Activated T-cell treated with anti-CD3 and anti-CD28 coated beads, Interleukin-2, amount 50 U/mL, for 48 hours (primary cell): ENCODE results near the gene RPL31.

Experiments
- DNase-seq, 2 experiments: peaks; one replicate each; pipeline ENCODE4 v3.0.0-alpha.2; 2020

The RPL31 gene

DNA sequence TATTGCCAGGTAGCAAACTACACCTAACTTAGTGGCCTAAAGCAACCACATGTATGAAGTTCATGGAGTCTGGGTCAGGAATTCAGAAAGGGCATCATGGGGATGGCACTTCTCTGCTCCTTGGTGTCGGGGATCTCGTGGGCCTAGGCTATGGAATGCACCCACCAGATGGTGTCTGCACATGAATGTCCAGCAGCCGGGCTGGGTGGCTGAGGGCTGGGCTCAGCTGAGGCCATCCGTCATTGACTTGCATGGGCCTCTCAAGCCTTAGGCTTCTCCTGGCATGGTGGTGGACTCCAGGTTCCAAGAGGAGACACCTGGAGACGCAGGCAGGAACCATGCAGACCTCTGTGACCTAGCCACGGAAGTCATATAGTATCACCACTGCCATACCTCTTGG, 26.0 kb upstream of the RPL31 start:
- DNase-seq, result no peak

DNA sequence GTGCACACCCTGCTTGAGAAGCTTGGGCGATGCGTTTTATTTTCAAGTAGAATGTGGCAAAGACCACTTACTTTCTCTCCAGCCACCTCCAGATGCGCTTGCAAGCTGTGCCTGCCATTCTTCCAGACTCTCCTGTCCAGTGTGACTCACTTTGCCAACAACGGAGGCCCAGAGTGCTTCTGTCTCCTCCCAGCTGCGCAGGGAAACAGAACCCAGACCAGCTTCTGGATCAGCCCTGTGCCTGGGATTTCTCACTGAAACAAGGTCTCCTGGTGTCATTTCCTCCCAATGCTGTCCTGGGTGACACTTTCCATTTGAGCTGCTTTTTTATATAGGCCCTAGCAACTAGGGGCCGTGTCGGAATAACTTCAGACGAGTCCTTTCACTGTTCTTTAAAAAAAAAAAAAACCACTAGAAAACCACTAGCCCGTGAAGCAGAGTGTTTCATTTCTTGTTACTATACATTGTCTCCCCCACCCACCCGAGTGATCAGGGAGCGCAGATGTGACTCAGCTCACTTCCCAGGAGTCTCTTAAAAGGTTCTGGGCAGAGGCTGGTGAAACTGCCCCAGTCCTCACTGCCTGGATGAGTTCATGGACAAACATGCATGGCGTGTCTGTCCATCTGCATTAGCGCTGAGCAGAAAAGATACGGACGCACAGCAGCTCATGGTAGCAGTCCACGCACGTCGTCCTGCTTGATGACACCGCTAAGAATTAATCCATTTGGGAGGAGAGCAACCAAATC, 25.3 kb upstream of the RPL31 start:
- DNase-seq, result no peak

DNA sequence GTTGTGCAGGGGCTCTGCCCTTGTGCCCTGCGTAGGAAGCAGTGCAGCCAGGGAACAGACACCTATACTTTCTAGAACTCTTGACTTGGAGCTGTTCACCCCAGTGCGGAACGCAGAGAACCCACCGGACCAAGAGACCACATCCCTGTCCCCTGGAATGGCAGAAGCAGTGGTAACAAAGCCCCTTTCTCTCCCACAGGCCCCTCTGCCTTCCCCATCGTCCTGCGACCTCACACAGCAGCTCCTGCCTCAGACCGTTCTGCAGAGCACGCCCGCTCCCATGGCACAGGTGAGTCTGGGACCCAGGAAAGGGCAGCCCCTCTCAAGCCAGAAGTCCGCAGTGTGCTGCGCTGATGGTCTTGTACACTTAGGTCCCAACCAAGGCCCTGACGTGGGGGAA, 24.6 kb upstream of the RPL31 start:
- DNase-seq, result no peak

DNA sequence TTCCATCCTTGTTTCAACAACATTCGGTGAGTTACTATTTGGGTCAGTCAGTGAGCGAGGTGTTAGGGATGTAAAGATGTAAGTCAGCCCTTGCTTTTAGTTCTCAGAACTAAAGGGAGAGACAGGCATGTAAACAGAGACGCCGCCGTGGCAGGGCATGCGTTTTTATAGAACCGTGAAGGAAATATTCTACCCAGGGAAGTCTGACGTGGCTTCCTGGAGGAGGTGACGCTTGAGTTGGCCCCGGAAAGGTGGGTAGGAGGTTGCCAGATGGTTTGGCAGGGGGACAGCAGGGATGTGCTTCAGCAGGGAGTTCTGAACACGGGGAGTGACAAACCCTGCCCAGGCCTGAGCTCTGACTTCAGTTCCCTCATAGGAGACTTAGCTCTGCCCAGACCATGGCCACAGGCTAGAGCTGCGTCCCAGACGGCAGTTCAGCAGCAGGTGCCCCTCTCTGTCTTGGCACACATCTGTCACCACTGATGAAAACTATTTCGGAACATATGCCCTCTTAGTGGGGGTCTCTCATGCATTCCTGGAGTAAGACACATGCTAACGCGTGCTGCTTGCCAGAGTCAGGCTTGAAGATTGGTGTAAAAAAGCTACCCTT, 23.4 kb upstream of the RPL31 start:
- DNase-seq, result no peak

DNA sequence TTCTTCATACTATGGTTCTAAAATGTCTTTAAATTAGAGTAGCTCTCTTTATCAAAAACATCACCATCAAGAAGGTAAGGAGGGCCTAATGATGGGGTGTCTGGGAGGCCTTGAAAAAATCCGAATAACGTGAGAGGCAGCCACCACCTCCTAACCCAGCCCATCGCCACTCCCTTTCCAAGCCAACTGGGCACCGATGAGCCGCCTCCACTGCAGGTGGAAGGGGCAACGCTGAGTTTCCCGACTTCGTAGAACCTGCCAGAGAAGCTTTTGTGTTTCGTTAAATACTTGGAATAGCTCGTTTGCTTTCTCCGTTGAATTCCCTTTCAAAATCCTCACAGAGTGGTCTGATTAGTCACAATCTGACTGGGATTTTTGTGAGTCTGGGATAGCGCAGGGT, 22.0 kb upstream of the RPL31 start:
- DNase-seq, result no peak

DNA sequence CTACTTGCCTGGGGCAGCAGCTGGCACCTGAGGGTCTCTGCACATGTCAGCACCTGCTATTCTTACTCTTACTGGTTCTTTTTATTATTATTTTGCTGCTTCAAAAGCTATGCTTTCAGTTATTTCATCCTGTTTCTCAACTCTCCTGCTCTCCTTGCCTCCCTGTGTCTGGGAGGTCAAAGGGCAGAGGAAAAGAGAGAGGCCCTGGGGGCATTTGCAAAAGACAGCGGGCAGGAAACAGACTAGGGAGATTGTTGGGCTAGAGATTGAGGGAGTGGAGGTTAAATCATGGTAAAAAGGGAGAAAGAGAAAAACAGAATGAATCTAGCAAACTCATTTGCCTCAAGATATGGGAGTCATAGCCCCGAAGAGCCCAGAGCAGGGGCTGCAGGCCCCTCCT, 21.1 kb upstream of the RPL31 start:
- no peak for DNase-seq

DNA sequence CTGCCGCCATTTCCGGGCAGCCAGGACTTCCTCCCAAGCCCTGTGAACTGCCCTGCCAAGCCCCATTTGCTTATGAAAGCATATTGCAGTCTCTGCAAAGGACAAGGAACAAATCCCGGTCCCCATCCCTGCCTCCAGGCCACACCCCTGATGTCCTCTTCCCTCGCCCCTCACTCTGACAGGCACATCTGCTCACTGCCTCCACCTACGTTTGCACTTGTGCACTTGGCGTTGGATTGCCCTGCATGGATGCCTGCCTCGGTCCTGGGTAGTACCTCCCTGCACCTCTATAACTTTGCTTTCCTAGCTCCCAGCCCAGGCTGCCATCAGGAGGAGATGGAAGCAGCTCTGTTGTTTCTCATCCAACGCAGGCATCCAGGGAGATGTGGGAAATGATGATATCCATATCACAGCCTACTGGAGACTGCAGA, 19.6 kb upstream of the RPL31 start:
- DNase-seq, result no peak

DNA sequence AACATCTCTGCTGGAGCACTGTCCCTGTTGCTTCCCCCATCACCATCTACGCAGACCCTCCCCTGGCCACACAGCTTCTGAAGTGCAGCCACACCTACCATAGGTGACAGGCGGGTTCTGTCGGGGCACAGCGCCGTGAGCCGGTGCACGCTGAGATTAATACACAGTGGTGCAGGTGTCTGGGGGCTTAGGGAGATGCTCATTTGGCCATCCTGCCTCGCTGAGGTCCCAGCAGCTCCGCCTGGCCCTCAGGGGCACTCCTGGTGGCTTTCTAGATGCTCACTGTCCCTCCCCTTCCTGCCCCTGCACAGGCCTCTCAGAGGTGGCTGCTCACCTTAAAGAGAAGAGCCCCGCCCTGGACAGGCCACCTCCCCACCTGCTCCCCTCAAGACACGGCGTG, 18.9 kb upstream of the RPL31 start:
- DNase-seq, result no peak

DNA sequence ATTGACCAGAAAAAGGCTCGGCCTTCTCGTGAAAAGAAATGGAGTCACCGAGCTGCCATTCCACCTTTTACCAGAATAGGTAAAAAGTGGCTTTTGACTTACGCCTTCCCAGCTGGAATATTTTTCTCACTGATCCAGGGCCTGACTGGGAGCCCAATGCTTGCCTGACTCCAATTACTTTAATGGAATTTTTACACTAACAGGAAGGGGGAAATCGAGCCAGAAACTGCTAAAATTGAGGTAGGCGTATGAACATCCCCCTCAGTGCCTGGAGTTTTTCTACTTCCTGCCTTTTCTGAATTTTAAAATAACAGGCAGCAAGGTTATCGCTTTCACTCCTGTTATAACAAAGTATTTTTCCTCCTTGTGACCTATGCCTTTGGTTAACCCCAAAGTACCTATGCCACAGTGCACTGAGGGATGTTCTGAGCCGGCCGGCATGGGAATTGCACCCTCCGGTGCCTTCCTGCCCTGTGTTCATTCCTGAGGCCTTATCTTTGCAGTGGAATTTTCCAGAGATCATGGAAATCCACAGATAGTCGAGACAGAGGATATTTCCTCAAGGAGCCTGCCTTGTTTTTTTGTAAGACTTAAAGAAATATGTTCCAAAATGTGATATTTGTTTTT, 18.3 kb upstream of the RPL31 start:
- DNase-seq, result no peak

DNA sequence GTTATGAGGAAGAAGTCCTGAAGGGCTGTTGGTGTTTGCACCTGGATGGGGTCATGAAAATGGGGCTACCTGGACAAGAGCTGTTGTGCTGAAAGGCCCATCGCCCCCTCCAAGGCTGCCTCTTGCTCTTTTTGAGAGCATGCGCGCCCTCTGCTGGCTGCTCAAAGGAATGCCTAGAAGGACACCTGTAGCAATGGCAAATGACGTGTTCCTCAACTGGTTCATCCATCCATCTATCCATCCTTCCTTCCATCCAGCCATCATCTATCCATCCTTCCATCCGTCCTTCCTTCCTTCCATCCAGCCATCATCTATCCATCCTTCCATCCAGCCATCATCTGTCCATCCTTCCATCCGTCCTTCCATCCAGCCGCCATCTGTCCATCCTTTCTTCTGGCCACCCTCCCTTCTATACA, 17.2 kb upstream of the RPL31 start:
- DNase-seq, result peak; percentile 78 to 81

DNA sequence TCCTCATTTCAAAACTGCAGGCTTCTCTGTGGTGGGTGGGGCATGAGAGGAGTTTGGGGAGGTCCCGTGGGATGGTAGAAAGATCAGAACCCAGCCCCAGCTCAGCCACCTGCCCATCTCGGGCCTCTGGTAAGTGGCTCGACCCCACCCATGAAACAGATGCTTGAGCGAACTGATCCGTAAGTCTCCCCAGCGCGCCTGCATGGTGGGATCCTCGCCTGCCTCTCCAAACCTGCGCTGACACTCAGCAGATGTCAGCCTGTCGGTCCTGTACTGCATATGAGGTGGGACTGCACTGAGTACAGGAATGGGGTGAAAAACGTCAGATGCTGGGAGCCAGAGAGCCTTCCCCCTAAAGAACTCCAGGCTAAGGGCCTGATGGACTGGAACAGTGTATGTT, 15.9 kb upstream of the RPL31 start:
- DNase-seq, result no peak

DNA sequence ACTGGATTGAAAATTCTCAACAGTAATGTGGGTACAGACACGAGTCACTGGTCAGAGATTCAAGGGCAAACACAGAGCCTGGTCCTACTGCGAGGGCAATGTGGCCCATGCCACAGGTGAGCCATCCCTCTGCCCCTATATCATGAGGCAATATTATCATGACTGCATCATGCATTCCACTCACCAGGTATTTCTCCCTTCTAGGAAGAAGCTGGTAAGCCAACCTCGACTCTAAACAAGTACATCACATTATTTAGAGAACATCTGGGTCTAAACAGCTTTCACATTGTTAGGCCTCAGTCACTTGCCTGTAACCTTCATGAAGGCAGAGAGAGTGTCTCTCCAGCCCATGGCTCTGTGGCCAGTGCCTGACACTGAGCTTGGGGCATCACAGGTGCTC, 14.6 kb upstream of the RPL31 start:
- DNase-seq, result no peak

DNA sequence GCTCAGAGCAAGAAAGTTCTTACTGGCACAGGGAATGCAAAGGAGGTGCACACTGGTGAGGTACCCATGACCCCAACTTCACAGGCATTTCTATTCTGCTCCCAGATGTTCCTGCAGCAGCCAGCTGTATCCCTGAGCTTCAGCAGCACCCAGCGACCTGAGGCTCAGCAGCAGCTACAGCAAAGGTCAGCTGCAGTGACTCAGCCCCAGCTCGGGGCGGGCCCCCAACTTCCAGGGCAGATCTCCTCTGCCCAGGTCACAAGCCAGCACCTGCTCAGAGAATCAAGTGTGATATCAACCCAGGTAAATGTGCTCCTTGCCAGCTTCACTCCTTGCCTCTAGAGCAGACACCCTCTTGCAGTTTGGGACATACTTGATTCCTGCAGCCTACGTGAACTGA, 14.1 kb upstream of the RPL31 start:
- DNase-seq, result no peak

DNA sequence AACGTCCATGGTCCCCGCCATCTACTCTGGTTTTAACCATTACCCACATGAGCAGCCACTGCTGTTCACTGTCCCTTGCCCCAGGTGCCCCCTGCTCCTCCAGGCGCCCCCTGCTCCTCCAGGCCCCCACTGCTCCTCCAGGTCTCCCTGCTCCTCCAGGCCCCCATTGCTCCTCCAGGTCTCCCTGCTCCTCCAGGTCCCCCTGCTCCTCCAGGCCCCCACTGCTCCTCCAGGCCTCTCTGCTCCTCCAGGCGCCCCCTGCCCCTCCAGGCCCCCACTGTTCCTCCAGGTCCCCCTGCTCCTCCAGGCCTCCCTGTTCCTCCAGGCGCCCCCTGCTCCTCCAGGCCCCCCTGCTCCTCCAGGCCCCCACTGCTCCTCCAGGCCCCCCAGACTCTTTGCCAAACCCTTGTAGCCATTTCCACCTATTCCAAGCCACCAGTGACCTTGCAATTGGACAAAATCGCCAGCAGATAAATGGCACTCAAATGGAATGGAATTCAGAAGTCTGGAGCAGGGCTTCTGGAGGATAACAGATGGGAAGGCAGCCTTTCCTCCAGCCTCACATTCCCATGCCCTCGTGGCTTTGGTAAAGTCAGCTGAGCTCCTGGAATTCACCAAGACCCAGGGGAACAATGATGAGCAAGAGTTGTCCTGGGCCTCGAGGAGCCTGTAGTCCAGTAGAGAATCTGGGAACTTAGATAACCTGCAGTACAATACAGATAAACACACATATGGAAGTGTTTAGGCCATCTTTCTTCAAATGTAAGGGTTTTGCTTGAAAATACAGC, 13.3 kb upstream of the RPL31 start:
- no peak for DNase-seq

DNA sequence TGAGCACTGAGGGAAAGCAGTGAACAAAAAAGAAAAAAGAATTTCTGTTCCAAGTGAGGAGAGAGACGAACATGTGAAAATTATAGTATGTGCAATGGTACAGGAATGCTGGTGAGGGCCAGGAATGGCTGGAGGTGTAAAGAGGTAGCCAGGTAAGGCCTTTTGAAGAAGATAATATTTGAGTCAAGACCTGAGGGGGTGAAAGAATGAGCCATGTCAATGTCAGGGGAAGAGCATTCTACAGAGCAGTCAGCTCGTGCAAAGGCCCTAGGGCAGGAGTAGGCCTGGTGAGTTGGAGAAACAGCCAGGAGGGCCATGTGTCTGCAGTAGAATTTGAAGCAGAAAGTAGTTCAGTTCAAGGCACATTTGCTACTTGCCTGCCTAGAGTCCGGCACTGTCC, 12.4 kb upstream of the RPL31 start:
- no peak for DNase-seq

DNA sequence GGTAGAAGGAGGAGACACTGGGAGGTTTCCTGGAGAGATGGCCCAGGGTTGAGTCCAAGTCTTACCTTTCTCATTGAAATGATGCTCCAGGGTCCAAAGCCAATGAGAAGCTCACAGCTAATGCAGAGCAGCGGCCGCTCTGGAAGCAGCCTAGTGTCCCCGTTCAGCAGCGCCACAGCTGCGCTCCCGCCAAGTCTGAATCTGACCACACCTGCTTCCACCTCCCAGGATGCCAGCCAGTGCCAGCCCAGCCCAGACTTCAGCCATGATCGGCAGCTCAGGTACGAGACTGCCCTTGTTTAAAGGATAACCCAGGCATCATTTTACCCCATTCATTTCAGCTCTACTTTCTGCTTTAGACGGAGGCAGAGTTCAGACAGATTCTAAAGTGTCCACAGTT, 11.9 kb upstream of the RPL31 start:
- no peak for DNase-seq

DNA sequence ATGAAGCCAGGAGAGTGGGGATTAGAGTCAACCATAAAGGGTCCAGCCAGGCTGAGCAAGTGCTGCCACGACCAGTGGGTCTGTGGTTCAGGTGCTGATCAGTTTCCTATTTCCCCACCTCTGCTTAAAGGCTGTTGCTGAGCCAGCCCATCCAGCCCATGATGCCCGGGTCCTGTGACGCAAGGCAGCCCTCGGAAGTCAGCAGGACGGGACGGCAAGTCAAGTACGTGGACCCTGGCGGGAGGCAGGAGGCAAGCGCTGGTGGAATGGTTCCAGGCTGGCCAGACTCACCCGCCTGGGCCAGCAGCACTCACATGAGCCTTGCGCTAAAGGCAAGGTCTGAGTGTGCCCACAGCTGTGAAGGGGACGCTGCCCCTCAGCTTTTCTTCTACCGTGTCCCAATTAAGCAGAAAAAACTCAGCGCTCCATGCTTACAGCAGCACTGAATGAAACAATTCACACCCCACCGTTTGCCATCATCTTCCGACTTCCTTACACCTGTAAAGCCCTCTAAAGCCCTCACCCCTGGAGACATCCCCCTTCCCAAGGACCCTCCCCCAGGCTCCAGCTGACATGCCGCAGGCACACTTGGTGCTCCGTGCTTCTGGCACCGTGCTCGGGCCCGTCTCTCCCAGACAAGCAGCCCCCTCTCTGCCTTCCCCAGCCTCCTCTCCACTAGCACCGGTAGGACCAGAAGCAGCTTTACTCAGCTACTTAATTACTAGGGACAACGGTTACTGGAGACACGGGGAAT, 11.3 kb upstream of the RPL31 start:
- no peak for DNase-seq

DNA sequence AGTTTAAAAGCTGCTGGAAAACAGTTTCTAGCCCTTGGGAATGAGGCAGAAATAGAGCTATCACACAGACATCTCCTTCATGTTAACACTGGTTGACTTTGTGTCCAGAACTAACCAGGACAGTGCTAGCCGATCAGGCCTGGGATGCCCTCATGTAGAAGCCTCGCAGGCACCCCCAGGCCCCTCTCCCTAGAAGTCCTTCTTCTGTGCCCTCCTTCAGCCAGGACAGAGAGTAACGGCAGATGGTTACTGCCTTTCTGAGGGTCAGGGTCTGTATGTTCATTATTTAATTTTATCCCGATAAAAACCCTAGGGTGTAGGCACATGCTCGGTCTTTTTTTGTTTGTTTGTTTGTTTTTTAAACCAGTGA, 10.7 kb upstream of the RPL31 start:
- no peak for DNase-seq

DNA sequence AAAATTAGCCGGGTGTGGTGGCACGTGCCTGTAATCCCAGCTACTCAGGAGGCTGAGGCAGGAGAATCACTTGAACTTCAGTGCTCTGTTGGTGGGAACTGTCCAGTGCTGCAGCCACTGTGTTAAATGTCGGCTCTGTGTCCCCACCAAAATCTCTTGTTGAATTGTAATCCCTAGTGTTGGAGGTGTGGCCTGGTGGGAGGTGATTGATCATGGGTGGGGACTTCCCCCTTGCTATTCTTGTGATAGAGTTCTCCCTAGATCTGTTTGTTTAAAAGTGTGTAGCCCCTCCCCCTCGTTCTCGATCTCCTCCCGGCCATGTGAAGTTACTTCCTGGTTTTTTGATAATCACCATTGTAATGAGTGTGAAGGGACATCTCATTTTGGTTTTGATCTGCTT, 9.8 kb upstream of the RPL31 start:
- DNase-seq, result no peak

DNA sequence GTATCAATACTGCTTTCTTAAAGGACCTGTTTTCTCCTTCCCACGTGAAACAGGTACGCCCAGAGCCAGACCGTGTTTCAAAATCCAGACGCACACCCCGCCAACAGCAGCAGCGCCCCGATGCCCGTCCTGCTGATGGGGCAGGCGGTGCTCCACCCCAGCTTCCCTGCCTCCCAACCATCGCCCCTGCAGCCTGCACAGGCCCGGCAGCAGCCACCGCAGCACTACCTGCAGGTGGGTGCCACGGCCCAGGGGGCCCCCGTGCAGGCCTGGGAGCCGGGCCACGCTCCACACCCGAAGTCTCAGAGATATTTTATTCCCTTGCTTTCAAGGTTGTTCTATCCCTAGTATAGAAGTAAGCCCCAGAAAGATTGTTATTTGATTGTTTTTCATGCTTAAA, 8.8 kb upstream of the RPL31 start:
- no peak for DNase-seq

DNA sequence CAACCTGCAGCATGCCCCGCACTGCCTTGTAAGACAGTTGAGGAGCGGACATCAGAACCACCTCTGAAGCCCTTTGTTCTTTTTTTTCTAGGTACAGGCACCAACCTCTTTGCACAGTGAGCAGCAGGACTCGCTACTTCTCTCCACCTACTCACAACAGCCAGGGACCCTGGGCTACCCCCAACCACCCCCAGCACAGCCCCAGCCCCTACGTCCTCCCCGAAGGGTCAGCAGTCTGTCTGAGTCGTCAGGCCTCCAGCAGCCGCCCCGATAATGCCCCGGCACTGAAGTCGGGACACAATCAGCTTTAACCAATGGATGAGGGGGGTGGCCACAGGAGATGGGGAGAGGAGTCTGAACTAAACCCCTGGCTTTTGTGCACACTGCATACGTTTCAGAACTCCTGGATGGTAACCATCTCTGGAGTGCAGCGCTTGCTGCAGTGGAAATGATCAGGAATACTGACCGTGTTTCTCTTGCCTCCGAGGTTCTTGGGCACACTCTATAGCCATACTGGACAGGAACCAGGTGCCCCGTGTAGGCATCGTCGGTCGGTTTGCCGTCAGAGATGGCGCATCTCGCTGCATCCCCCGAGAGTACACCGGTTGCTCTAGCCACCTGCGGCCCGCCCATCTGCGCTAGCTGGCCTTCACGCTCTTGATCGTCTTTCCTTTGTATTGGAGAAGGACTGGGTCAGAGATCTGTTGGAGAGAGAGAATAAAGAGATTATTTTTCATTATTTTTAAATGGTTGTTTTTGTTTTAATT, 6.6 kb upstream of the RPL31 start:
- DNase-seq, result no peak

DNA sequence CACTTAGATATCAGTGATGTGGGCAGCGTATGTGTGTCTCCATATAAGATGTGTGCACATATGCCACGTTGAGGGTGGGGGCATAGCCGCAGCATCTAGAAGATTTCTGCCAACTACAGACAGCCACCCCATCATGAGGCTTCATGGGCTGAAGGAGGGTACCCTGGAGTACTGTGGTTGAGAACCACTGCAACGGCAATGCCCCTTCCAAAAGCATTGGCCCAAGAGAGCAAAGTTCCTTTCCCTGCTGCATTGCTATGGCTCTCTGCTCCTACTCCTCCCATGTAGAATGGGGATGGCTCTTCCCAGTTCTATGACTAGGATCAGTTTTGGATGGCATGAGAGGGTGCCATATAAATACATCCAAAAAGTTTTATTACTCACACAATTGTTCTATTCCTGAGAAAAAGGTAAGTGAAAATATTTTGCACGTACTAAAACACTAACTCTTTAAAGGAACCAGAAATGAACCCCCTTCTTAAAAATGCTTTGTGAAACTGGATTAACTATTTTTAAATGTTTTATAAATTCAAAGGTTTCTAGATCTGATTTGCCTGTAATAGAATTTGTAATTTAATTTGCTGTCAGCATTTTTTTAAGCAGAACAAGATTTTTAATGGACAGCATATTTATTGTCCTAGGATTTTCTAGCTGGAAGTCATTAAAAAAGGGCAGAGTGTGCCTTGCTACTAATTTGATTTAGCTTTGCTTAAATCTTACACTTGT, 4.4 kb upstream of the RPL31 start:
- DNase-seq, result no peak
